ENCODE results near the gene FZD7.

Gene FZD7

DNA sequence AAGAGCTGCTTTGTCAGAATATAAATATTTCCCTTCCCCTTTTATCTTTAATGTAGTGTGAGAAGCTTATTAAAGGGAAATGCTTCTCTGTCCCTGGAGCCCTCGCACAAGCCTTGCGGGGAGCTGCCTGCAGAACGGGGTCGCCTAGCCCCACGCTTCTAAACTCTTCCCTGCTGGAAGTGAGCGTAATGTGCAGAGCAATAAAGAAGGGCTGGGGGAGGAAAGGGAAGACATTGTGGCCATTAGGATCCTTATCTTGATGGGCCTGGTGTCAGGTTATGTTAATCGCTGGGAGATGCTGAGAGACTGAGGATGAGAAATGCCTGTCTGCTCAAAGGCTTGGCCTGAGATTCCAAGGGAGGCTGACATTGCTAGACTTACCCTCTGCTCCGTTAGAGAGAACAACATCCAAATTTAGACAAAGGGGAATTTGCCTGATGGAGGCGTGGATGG is 18.9 kb upstream of the FZD7 start:
- no peak for DNase-seq

DNA sequence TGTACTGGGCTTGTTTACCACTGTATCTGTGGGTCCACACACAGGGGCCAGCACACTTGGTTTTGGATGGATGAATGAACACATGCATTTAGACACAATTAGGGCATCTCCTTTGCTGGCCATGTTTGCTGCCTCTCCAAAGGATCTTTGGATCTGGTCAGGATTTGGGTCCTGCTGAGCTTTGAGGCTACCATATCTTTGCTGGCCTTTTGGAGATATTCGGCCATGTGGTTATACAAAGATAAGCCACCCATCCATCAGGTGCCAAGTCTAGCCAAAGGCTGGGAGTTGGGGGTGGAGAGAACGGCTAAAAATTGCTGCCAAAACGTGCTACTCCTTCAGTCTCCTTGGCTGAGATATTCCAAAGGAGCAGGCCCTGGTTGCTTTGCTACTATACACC is 18.2 kb upstream of the FZD7 start:
- no peak for DNase-seq

GRCh38 chr2:202016579-202017227 is 17.0 kb upstream of the FZD7 start:
- DNase-seq: no peak

- DNase-seq: no peak
Observed at GRCh38 chr2:202017940-202018339, 15.7 kb upstream of the FZD7 start.

DNA sequence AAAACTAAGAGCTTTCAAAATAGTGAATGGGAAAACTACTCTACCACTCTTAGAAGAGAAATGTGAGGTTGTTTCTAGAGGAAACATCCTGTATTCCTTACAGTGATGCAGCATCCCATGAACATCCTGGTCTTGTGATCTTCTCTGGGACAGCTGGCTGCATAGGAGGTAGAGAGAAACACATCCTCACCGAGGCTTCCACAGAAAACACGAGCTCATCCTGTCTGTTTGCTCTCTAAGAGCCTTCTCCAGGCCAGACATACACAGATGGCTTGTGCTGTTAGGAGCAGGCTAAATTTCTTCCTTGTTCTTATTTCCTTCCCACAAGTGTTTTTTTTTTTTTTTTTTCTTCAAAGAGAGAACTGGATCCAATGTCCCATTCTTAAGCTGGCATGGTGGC is 14.7 kb upstream of the FZD7 start:
- no peak for DNase-seq

GRCh38 chr2:202019689-202020450 is 13.8 kb upstream of the FZD7 start:
- no peak for DNase-seq

DNA sequence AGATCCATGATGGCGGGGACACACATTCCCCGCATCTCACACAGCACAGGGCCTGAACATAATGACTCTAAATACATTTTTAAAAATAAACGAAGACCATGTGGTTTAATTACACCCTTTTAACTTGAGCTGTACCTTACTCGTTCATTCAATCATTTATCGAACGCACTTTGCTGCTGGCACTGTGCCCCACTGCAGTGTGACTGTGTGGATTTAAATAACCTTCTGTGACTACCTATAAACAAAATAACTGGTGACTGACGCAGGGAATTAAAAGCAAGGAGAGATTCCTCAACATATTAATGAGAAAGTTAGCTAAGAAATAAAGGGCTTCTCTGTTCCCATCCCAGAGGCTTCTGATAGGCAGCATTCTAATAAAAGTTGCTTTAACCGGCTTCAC is 10.9 kb upstream of the FZD7 start:
- DNase-seq: peak; percentile 72

GRCh38 chr2:202023198-202023903 is 10.3 kb upstream of the FZD7 start:
- DNase-seq: peak; percentile 93

DNA sequence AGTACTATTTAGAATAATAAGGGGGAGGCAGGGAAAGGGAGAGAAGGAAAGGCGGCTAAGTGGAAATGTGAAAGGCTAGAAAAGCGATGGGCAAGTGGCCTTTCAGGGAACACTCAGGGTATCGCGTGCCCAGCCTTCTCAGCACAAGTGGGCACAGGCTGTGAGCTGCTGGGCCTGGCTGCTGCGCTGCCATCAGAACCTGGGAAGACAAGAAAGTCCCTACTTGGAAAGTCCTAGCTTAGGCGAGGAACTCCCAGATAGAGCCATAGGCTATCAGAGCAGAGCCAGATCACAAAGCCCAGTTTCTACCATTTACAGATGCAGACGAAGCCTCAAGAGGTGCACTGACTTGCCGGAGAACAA is 9.8 kb upstream of the FZD7 start:
- no peak for DNase-seq

DNA sequence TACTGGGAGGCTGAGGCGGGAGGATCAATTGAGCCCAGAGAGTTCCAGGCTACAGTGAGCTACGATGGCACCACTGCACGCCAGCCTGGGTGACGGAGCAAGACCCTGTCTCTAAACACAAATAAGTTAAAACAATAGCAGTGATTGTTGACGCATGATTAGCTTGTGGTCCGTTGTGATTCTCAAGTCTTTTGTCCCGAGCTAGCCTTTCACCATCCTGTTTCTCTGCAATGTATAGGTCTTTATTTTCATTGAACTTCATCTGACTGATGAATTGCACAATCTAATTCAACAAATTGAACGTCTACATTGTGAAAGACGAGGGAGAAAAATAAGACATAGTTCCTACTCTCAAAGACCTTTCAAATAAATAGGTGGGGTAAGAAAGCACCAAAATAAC is 8.8 kb upstream of the FZD7 start:
- no peak for DNase-seq

DNA sequence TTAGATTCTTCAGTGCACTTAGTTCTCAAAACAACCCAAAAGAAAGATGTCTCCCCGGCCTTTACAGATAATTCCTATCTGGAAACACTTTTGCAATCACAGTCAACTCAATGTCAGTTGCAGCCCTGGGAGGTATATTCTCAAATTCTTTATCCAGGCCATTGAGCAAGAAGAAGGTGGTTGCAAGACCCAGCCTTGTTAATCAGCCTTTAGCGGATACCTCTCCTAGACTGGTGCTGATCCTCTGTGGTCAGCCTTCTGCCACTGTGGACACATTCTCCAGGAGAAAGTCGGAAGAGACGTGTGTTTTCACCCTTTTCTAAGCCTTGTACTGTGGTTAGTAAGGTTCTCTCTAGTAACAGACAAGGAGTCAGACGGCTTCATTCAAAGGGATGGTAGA is 7.8 kb upstream of the FZD7 start:
- DNase-seq: no peak

- DNase-seq: no peak
Observed at GRCh38 chr2:202026507-202026906, 7.1 kb upstream of the FZD7 start.

DNA sequence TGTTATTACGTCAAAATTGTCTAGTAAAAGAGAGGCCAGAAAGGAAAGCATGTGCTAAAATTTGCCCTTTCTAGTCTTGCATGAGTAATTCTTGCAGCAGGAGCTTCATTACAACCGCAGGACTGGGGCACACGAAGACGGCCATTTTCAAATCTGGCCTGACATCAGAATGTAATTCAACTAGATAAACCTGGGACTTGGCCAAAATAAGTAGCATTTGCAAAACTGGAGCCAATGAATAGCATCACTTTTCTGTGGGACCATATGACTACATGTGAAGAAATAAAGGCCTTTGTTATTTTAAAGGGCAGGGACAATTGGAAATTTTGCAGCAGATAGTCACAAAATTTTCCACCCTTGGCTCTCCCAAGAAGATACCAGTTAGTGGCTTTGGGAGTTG is 3.0 kb upstream of the FZD7 start:
- DNase-seq: no peak

- DNase-seq: no peak
Observed at GRCh38 chr2:202031246-202031951, 2.3 kb upstream of the FZD7 start.

GRCh38 chr2:202032846-202033316 is 774 bp upstream of the FZD7 start:
- DNase-seq: no peak

- DNase-seq: peak; percentile 10
Observed at GRCh38 chr2:202034249-202035088, 814 bp downstream of the FZD7 start.

DNA sequence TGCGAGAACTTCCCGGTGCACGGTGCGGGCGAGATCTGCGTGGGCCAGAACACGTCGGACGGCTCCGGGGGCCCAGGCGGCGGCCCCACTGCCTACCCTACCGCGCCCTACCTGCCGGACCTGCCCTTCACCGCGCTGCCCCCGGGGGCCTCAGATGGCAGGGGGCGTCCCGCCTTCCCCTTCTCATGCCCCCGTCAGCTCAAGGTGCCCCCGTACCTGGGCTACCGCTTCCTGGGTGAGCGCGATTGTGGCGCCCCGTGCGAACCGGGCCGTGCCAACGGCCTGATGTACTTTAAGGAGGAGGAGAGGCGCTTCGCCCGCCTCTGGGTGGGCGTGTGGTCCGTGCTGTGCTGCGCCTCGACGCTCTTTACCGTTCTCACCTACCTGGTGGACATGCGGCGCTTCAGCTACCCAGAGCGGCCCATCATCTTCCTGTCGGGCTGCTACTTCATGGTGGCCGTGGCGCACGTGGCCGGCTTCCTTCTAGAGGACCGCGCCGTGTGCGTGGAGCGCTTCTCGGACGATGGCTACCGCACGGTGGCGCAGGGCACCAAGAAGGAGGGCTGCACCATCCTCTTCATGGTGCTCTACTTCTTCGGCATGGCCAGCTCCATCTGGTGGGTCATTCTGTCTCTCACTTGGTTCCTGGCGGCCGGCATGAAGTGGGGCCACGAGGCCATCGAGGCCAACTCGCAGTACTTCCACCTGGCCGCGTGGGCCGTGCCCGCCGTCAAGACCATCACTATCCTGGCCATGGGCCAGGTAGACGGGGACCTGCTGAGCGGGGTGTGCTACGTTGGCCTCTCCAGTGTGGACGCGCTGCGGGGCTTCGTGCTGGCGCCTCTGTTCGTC is 1.7 kb downstream of the FZD7 start:
- DNase-seq: no peak

GRCh38 chr2:202035941-202036372 is 2.3 kb downstream of the FZD7 start:
- no peak for DNase-seq

- no peak for DNase-seq
Observed at GRCh38 chr2:202036601-202037037, 3.0 kb downstream of the FZD7 start.

- DNase-seq: no peak
Observed at GRCh38 chr2:202037086-202037485, 3.4 kb downstream of the FZD7 start.
